ENCODE data around the gene KLK12. TPM values are rescaled to one million over a fixed set of nuclear protein-coding genes. Genes with fewer than 3 reads are reported as not detected.

The KLK12 gene
- total RNA-seq, 1 donor from 2014 or later = not detected

DNA sequence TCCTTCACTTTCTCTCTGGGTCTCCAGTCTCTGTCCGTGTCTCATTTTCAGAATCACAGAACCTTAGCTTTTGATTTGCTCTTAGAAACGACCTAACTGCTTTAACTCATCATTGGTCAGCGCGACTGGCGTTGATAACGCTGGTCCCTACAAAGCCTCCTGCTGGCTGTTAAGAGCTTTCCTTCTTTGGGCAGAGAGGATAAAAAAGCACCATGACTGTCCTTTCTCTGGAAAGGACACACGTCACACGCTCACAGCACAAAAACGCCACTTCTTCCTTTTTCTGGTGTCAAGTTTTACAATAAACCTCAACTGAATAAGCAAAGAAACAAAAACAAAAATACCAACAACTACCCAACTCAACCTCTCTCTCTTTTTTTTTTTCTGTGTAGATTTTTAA lies 1.7 kb upstream of the KLK12 start:
- CTCF ChIA-PET = no interaction called here
- POLR2A ChIA-PET = no interaction called here

DNA sequence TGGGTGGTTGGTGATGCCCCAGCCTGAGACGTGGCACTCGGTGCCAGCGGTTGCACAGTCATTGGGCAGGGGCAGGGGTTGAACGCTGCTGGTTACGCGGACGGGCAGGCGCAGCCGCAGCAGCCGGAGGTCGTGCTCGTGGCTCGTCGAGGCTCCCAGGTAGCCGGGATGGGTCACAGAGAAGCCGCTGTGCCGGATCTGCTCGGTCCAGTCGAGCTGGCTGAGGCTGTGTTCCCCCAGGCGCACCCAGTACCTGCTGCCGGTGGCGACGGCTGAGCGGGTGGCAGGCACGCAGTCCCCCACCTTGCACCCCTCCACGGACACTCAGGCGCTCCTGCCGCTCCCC lies 2.9 kb downstream of the KLK12 start:
- Mint-ChIP-seq H3K9me3 (no peaks in the 10 kb centered on the region), H3K4me3 (no peak overlapping the region), H3K36me3 (ENCODE audit: low read depth) (no peaks in the 10 kb centered on the region), H3K27me3 (peaks cover 28% of the 10 kb centered on the region), H3K4me1 (no peaks in the 10 kb centered on the region), H3K27ac (no peak overlapping the region)
- ChIA-PET POLR2A (no interaction called here), CTCF (no interaction called here)
- intact Hi-C loops (cut with micrococcal nuclease) = no loop called here
- DNase-seq = no peak
- no peak for ATAC-seq (ENCODE audit: low read depth)
- TF ChIP-seq, protein P1, sequence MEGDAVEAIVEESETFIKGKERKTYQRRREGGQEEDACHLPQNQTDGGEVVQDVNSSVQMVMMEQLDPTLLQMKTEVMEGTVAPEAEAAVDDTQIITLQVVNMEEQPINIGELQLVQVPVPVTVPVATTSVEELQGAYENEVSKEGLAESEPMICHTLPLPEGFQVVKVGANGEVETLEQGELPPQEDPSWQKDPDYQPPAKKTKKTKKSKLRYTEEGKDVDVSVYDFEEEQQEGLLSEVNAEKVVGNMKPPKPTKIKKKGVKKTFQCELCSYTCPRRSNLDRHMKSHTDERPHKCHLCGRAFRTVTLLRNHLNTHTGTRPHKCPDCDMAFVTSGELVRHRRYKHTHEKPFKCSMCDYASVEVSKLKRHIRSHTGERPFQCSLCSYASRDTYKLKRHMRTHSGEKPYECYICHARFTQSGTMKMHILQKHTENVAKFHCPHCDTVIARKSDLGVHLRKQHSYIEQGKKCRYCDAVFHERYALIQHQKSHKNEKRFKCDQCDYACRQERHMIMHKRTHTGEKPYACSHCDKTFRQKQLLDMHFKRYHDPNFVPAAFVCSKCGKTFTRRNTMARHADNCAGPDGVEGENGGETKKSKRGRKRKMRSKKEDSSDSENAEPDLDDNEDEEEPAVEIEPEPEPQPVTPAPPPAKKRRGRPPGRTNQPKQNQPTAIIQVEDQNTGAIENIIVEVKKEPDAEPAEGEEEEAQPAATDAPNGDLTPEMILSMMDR (IDR thresholded peaks at IDR 0.05) = no peak

More for the DNA sequence above, 1.7 kb upstream of the KLK12 start:
- no peak for DNase-seq
- H3K4me3 Mint-ChIP-seq = no peak overlapping the region
- no peaks in the 10 kb centered on the region for H3K4me1 Mint-ChIP-seq
- no peaks in the 10 kb centered on the region for H3K36me3 Mint-ChIP-seq (ENCODE audit: low read depth)
- peaks cover 14% of the 10 kb centered on the region for H3K27me3 Mint-ChIP-seq
- H3K9me3 Mint-ChIP-seq = no peaks in the 10 kb centered on the region
- intact Hi-C loops (cut with micrococcal nuclease) = no loop called here
- no peak for ATAC-seq (ENCODE audit: low read depth)
- no peak overlapping the region for H3K27ac Mint-ChIP-seq
- TF ChIP-seq, protein P1 (IDR thresholded peaks at IDR 0.05) = no peak

DNA sequence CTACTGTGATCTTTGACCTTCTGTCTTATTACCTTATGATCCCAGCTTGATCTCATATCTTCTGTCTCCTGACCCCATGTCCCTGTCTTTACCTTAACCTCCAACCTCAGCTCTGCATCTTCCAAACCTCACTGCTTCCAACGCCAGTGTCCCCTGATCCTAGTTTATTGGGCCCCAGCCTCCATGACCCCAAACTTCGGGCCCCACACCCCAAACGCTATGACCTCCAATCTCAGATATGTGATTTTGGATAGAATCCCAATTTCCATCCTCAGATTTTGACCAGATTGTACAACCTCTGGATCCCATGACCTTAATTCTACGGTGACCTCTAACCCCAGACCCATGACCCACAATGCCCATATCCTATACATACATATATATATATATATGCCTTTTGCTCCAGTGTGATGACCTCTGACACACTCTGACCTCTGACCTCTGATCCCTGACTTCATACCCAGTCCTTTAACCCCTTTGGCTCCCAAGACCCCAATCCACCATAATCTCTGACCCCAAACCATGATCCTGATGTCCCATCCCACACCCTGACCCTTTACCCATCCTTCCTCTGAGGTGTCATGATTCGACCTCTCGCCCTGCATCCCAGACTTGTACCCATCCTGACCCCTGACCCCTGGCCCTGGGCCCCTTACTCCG lies 3.5 kb downstream of the KLK12 start:
- Mint-ChIP-seq H3K9me3 (no peaks in the 10 kb centered on the region), H3K4me1 (no peaks in the 10 kb centered on the region), H3K4me3 (no peak overlapping the region), H3K27me3 (peaks cover 27% of the 10 kb centered on the region), H3K36me3 (ENCODE audit: low read depth) (no peaks in the 10 kb centered on the region), H3K27ac (no peak overlapping the region)
- ATAC-seq (ENCODE audit: low read depth) (no peak), DNase-seq (no peak)
- intact Hi-C loops (cut with micrococcal nuclease) = no loop called here
- TF ChIP-seq, protein P1 (IDR thresholded peaks at IDR 0.05) = no peak
- CTCF ChIA-PET = no interaction called here
- POLR2A ChIA-PET = no interaction called here

DNA sequence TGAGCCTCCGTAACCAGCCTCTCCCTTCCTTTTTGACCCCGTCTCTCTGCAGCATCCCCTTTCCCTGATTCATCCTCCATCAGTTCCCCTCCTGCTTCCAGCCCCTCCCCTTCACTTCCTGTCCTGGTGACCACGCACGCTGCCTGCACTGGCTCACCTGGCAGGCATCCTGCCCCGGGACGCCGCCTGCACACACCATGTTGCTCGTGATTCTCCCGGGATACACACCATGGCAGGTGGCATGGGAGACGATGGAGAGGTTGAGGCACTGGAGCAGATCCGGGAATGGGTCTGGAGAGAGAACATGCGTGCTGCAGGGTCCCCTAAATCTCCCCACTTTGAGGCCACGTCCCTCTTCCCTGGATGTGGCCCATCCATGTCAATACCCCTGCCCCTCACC lies 4.2 kb downstream of the KLK12 start:
- ChIA-PET CTCF (no interaction called here), POLR2A (no interaction called here)
- no peaks in the 10 kb centered on the region for H3K36me3 Mint-ChIP-seq (ENCODE audit: low read depth)
- no peak overlapping the region for H3K27ac Mint-ChIP-seq
- H3K9me3 Mint-ChIP-seq = no peaks in the 10 kb centered on the region
- DNase-seq = no peak
- TF ChIP-seq, protein P1 (IDR thresholded peaks at IDR 0.05) = no peak
- ATAC-seq (ENCODE audit: low read depth) = no peak
- intact Hi-C loops (cut with micrococcal nuclease) = no loop called here
- no peaks in the 10 kb centered on the region for H3K4me1 Mint-ChIP-seq
- H3K27me3 Mint-ChIP-seq = peaks cover 27% of the 10 kb centered on the region
- H3K4me3 Mint-ChIP-seq = no peak overlapping the region

DNA sequence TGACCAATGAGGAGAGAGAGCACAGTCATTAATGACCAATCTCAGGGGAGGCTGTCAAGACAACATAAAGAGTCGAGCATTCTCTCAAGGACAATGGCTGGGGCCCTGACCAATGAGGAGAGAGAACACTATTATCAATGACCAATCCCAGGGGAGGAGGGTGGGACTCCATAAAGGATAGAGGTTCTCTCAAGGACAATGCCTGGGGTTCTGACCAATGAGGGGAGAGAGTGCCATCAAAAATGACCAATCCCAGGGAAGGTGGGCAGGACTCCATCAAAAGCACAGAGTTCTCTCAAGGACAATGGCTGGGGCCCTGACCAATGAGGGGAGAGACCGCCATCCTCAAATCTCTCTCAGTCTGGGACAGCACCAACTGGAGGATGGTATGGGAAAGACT lies 5.1 kb downstream of the KLK12 start:
- Mint-ChIP-seq H3K4me3 (no peak overlapping the region), H3K27me3 (peaks cover 22% of the 10 kb centered on the region), H3K4me1 (no peaks in the 10 kb centered on the region), H3K9me3 (no peaks in the 10 kb centered on the region), H3K27ac (no peak overlapping the region), H3K36me3 (ENCODE audit: low read depth) (no peaks in the 10 kb centered on the region)
- DNase-seq = no peak
- POLR2A ChIA-PET = no interaction called here
- no peak for ATAC-seq (ENCODE audit: low read depth)
- CTCF ChIA-PET = no interaction called here
- TF ChIP-seq, protein P1 (IDR thresholded peaks at IDR 0.05) = no peak
- intact Hi-C loops (cut with micrococcal nuclease) = no loop called here
